ENCODE measurements around the gene CYLD.

Gene CYLD

GRCh38 chr16:50774960-50775359 is 33.1 kb downstream of the CYLD start:
- TF ChIP-seq, protein P1, sequence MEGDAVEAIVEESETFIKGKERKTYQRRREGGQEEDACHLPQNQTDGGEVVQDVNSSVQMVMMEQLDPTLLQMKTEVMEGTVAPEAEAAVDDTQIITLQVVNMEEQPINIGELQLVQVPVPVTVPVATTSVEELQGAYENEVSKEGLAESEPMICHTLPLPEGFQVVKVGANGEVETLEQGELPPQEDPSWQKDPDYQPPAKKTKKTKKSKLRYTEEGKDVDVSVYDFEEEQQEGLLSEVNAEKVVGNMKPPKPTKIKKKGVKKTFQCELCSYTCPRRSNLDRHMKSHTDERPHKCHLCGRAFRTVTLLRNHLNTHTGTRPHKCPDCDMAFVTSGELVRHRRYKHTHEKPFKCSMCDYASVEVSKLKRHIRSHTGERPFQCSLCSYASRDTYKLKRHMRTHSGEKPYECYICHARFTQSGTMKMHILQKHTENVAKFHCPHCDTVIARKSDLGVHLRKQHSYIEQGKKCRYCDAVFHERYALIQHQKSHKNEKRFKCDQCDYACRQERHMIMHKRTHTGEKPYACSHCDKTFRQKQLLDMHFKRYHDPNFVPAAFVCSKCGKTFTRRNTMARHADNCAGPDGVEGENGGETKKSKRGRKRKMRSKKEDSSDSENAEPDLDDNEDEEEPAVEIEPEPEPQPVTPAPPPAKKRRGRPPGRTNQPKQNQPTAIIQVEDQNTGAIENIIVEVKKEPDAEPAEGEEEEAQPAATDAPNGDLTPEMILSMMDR (conservative IDR thresholded peaks at IDR 0.05; ENCODE audit: low read depth, low read length): no peak
- DNase-seq (ENCODE audit: low read depth): no peak
- H3K4me3 ChIP-seq (ENCODE audit: low read depth, low read length): no peak overlapping the region

GRCh38 chr16:50776037-50776436 is 34.2 kb downstream of the CYLD start:
- DNase-seq (ENCODE audit: low read depth): no peak
- H3K4me3 ChIP-seq (ENCODE audit: low read depth, low read length): no peak overlapping the region
- TF ChIP-seq, protein P1 (conservative IDR thresholded peaks at IDR 0.05; ENCODE audit: low read depth, low read length): no peak

GRCh38 chr16:50778284-50779163 is 36.6 kb downstream of the CYLD start:
- DNase-seq (ENCODE audit: low read depth): no peak
- TF ChIP-seq, protein P1 (conservative IDR thresholded peaks at IDR 0.05; ENCODE audit: low read depth, low read length): no peak
- no peak overlapping the region for H3K4me3 ChIP-seq (ENCODE audit: low read depth, low read length)

GRCh38 chr16:50781043-50781442 is 39.2 kb downstream of the CYLD start:
- no peak overlapping the region for H3K4me3 ChIP-seq (ENCODE audit: low read depth, low read length)
- TF ChIP-seq, protein P1 (conservative IDR thresholded peaks at IDR 0.05; ENCODE audit: low read depth, low read length): peak; percentile 33
- peak; percentile 26 for DNase-seq (ENCODE audit: low read depth)

DNA sequence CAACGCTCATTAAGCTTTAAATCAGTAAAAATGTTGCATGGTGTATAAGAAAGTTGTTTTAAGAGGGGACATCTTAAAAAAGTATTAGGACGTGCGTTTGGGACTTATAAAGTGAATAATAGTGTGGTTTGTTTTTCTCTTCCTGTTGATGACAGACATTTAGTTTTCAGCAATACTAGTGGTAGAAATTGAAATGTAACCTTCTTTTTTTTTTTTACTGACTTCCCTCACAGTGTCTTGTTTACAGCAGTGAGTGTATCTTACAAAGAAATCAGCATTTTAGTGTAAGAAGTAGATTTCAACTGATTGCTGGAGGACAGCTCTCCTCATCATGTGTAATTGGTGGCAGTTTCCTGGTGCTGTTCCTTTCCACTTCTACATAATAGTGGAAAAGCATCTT is 39.6 kb downstream of the CYLD start:
- no peak overlapping the region for H3K4me3 ChIP-seq (ENCODE audit: low read depth, low read length)
- TF ChIP-seq, protein P1 (conservative IDR thresholded peaks at IDR 0.05; ENCODE audit: low read depth, low read length): no peak
- no peak for DNase-seq (ENCODE audit: low read depth)

- DNase-seq (ENCODE audit: low read depth): no peak
- H3K4me3 ChIP-seq (ENCODE audit: low read depth, low read length): no peak overlapping the region
Observed at GRCh38 chr16:50789757-50790156, 47.9 kb downstream of the CYLD start.

More at GRCh38 chr16:50789757-50790156, 47.9 kb downstream of the CYLD start:
- TF ChIP-seq, protein P1 (conservative IDR thresholded peaks at IDR 0.05; ENCODE audit: low read depth, low read length): no peak
